WTC11 (cell line): ENCODE results near the gene PCNA. TPM values are rescaled to one million over a fixed set of nuclear protein-coding genes. Genes with fewer than 3 reads are reported as not detected.
A peak's percentile ranks its signal among the peaks of the same experiment; 100 is the strongest.

Experiments used
- ATAC-seq: fragments of 200-7000 bp; cut with Tn5 transposase; 2 replicates; pipeline ENCODE4 v1.10.0; 2021; ENCODE audit warnings: mild to moderate bottlenecking, moderate library complexity
- CTCF ChIA-PET: fragments of 300-600 bp; sonication (Branson Sonifier 250); formaldehyde crosslinking; loops from one replicate; lab custom pipeline; 2021; ENCODE audit warnings: antibody characterized with exemption; lab: Charles Lee
- POLR2A ChIA-PET: fragments of 350-600 bp; sonication (Branson Sonifier 250); formaldehyde crosslinking; loops from one replicate; lab custom pipeline; 2021; ENCODE audit warnings: antibody characterized with exemption; lab: Charles Lee
- DNase-seq: peaks from one replicate; pipeline ENCODE4 v3.0.0; 2021; ENCODE audit warnings: low spot score
- H3K27ac Mint-ChIP-seq: 2 replicates; pipeline ENCODE4 v1.8.0; 2021; ENCODE audit warnings: mixed read lengths
- H3K27me3 Mint-ChIP-seq: 2 replicates; pipeline ENCODE4 v1.8.0; 2021; ENCODE audit warnings: low read depth, mild to moderate bottlenecking, moderate library complexity, mixed read lengths
- H3K36me3 Mint-ChIP-seq: 2 replicates; pipeline ENCODE4 v1.8.0; 2021; ENCODE audit warnings: mixed read lengths
- H3K4me1 Mint-ChIP-seq: 2 replicates; pipeline ENCODE4 v1.8.0; 2022; ENCODE audit warnings: mixed read lengths
- H3K4me3 Mint-ChIP-seq: 2 replicates; pipeline ENCODE4 v1.8.0; 2021; ENCODE audit warnings: mild to moderate bottlenecking, moderate library complexity, mixed read lengths
- H3K9me3 Mint-ChIP-seq: 2 replicates; pipeline ENCODE4 v1.8.0; 2021; ENCODE audit warnings: mixed read lengths
- FOXJ3 ChIP-seq: sonication (generic); formaldehyde crosslinking; IDR thresholded peaks from 2 replicates; pipeline ENCODE4 v1.9.0; 2021; ENCODE audit warnings: missing genetic modification reagents, mild to moderate bottlenecking, borderline replicate concordance
- ZNF423 ChIP-seq: fragments of 250-450 bp; sonication (Bioruptor Pico); IDR thresholded peaks from 2 replicates; pipeline ENCODE4 v2.1.2; 2022; ENCODE audit warnings: mild to moderate bottlenecking, moderate library complexity
- total RNA-seq: library from RNA; stranded (reverse); gene quantifications from 3 replicates; pipeline ENCODE4 v1.2.3, GENCODE V29; 2021

PCNA gene
- total RNA-seq, 1 experiment from 2014 or later = 262 TPM

GRCh38 chr20:5065166-5065878 lies 54.4 kb downstream of the PCNA start:
- Mint-ChIP-seq H3K9me3 (no peaks in the 10 kb centered on the region), H3K4me1 (peaks cover 5% of the 10 kb centered on the region; the same call in 1 of the 2 replicates), H3K36me3 (no peaks in the 10 kb centered on the region), H3K27ac (no peak overlapping the region)
- POLR2A ChIA-PET = no interaction called here
- 0 out of 2 replicates have a peak, but pooled peaks have one; percentile 18 for TF ChIP-seq ZNF423
- no peak for TF ChIP-seq FOXJ3 (CRISPR knock-in tag)
- TF ChIP-seq, all 79 proteins: peak for 1
- CTCF ChIA-PET = interaction anchor here (1.5 kb wide), 1 partner anchor 9 kb away, joined by 5 read pairs; no protein-coding TSS in a partner anchor
- ATAC-seq = no peak
- H3K27me3 Mint-ChIP-seq = no peaks in the 10 kb centered on the region
- H3K4me3 Mint-ChIP-seq = no peak overlapping the region
- DNase-seq = no peak

Other genes starting within 250 kb of the PCNA start
- gene SLC23A2, start 118.4 kb downstream of the PCNA start, total RNA-seq = 10.7 to 14.5 TPM (median 12.0 TPM) in 3 replicates
- gene TMEM230, start 6.9 kb downstream of the PCNA start, total RNA-seq = 72.7 to 78.4 TPM (median 73.9 TPM) in 3 replicates
- 49.1 to 56.6 TPM (median 54.9 TPM) in 3 replicates for gene CDS2, start 7.0 kb upstream of the PCNA start, total RNA-seq
- gene PROKR2, start 197.0 kb upstream of the PCNA start, total RNA-seq = 1.5 to 2.6 TPM (median 2.0 TPM) in 3 replicates